Activated naive CD4-positive, alpha-beta T cell treated with anti-CD3 and anti-CD28 coated beads, Interleukin-2, amount 50 U/mL, for 16 hours (primary cell): ENCODE data around the gene IL17RE.
"Not testable (repeated sequence)": the region's sequence is repeated elsewhere in the genome, so short reads cannot be mapped to it uniquely, and the experiment has no call there.

Experiments
- DNase-seq: peaks from one replicate; pipeline ENCODE4 v3.0.0-alpha.2; 2020

The IL17RE gene

DNA sequence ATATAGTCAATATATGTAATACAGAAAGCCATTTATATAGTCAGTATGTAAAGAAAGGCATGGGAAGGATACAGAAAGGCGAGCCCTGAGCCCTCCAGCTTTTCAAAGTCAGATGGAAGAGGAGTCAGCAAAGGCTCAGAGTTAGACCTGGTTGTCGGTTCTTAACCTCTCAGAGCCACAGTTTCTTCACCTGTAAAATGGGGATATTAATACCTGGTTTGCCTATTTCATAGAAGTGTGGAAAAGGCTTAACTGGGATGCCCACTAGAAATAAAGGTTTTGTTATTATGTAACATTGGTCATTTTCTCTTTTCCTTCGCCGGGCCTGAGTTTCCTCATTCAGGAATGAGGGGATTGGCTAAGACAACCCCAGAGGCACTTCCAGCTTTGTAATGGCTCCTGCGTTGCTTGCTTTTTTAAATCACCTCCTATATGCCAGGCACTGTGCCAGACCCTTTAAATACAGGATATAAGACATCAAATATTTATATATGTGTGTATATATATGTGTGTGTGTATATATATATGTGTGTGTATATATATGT is 33.4 kb downstream of the IL17RE start:
- no peak for DNase-seq

DNA sequence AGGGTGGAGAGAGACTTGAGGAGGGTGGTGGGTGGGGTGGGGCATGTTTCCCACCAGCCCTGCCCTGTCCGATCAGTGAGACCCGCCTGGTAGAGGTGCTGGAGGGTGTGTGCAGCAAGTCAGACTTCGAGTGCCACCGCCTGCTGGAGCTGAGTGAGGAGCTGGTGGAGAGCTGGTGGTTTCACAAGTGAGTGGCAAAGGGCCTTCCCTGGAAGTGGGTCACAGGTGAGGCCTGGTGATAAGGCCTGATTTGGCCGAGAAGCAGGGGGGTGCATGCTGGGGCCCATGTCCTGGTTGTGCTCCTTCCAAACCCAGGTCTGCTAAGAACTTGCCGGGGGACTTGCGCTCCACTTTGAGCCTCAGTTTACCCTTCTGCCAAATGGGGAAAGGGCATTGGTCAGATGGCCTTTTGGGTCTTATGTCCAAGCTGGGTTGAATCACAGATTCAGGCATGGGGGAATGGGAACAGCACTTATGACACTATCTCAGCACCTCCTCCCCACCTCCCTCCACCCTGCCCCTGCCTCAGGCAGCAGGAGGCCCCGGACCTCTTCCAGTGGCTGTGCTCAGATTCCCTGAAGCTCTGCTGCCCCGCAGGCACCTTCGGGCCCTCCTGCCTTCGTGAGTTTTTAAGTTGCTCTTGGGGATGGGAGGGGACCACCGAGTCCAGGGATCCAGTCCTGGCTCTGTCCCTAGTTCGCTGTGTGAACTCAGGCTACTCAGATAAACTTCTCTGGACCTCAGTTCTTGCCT is 35.0 kb downstream of the IL17RE start:
- DNase-seq = no peak

DNA sequence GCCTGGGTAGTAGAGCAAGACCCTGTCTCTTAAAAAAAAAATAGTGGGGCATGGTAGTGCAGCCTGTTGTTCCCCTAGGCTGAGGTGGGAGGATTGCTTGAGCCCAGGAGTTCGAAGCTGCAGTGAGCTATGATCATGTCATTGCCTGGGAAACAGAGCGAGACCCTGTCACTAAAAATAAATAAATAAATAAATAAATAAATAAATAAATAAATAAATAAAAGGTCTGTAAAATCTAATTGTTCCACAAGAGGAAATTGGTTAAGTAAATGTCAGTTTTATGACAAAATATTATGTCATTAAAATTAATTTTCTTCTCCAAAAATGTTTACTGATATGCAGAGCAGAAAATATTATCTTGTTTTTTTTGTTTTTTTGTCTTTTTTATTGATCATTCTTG is 36.3 kb downstream of the IL17RE start:
- no peak for DNase-seq

DNA sequence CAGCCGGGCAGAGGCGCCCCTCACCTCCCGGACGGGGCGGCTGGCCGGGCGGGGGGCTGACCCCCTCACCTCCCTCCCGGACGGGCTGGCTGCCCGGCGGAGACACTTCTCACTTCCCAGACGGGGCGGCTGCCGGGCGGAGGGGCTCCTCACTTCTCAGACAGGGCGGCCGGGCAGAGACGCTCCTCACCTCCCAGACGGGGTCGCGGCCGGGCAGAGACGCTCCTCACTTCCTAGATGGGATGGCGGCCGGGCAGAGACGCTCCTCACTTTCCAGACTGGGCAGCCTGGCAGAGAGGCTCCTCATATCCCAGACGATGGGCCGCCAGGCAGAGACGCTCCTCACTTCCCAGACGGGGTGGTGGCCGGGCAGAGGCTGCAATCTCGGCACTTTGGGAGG is 37.3 kb downstream of the IL17RE start:
- DNase-seq = not testable (repeated sequence)

DNA sequence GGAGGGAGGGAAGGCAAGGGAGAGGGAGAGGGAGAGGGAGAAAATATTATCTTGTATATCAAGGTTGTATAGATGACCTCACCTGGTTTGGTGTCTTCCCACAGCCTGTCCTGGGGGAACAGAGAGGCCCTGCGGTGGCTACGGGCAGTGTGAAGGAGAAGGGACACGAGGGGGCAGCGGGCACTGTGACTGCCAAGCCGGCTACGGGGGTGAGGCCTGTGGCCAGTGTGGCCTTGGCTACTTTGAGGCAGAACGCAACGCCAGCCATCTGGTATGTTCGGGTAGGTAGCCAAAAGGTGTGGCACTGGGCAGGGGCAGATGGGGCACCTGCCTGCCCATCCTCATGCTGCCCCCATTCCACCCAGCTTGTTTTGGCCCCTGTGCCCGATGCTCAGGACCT is 38.1 kb downstream of the IL17RE start:
- DNase-seq = no peak

DNA sequence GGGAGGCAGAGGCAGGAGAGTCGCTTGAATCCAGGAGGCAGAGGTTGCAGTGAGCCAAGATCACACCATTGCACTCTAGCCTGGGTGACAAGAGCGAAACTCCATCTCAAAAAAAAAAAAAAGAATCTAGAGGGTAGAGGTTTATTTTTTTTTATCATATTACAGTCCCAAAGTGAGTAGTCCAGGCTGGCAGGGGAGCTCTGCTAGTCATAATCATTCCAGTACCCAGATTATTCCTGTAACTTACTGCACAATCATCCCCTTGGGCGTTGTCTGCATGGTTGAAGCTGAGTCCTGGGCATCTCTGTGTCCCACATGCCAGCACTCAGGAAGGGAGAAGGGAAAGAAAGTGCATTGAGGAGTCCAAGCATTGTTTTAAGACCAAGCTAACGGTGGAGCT is 39.5 kb downstream of the IL17RE start:
- DNase-seq = no peak

DNA sequence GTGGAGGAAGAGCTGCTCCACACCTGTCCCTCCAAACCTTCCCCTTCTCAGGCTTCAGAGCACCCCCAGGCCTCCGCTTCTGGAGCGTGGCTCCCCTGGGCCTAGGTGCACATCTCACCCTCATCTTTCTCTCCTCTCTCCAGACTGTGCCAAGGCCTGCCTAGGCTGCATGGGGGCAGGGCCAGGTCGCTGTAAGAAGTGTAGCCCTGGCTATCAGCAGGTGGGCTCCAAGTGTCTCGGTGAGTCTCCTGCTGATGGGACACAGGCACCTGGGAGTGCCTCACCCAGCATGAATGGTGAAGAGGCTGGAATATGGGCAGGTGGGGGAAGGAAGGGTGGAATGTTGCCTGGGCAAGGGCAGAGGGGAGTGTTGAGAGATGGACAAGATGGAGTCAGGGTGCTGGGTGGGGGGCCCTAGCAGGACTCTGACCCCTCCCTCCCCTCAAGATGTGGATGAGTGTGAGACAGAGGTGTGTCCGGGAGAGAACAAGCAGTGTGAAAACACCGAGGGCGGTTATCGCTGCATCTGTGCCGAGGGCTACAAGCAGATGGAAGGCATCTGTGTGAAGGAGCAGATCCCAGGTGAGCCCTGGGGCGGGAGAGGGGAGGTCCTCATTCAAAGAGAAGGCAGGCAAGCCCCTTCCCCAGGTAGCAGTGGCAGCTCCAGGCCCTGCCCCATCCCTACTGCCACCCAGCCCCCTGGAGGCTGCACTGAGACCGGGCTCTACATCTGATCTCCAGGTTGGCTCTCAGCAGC is 40.5 kb downstream of the IL17RE start:
- no peak for DNase-seq

DNA sequence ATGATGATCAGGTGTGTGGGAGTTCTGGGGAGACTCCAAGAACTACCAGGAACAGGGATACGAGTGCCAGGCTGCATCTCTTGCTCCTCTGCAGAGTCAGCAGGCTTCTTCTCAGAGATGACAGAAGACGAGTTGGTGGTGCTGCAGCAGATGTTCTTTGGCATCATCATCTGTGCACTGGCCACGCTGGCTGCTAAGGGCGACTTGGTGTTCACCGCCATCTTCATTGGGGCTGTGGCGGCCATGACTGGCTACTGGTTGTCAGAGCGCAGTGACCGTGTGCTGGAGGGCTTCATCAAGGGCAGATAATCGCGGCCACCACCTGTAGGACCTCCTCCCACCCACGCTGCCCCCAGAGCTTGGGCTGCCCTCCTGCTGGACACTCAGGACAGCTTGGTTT is 41.6 kb downstream of the IL17RE start:
- no peak for DNase-seq

DNA sequence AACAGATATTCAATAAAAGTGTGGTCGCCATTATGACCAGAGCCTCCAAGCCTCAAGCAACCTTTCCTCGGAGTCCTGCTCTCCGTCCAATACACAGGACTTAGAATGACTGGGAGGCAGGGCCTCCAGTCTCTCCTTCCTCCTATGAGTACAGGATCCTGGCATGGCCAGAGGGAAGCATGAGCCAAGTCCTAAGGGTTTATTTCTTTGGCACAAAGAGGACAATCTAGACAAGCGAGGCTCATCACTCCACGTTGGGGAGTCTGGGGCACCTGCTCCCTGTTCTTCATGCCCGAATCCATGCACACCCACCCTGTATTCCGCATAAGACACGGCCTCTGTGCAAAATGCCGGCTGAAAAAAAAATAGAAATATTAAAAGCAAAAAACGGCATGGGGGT is 42.7 kb downstream of the IL17RE start:
- DNase-seq = no peak

DNA sequence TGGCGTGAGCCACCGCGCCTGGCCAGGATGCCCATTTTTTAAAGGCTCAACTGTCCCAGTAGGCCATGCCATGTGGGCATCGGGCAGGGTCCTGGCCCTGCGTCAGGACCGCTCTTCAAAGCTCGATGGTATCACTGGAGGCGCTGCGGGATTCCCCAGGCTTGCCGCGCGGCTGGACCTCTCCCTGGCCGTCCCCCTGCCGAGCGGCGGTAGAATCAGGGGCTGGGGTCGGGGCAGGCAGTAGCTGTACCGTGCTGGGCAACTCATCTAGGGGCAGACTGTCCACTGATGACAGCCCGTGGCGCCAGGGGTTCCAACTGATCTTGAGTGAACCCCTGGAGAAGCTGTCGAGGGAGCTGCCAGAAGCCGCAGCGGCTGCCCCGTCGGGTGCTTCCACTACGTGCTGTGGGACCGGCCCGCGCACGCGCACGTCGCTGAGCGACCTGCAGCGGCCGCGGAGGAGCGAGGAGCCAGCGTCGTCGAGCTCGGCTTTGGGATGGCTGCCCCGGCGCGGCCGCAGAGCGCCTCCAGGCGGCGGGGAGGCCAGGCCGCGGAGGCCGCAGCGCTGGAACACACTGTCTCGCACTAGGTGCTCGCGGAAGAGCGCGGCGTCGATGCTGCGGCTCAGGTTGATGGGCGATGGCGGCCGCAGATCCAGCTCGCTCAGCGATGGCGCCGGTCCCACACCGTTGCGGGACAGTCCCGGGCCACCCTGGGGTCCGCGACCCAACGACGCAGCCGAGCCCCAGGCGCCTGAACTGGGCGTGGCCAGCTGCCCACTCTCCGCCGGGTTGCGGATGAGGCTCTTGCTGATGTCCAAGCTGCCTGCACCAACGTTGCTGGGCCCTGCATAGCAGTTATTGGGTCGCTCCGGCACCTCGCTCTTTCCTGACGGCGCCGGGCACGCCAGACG is 43.7 kb downstream of the IL17RE start:
- peak; percentile 84 for DNase-seq

DNA sequence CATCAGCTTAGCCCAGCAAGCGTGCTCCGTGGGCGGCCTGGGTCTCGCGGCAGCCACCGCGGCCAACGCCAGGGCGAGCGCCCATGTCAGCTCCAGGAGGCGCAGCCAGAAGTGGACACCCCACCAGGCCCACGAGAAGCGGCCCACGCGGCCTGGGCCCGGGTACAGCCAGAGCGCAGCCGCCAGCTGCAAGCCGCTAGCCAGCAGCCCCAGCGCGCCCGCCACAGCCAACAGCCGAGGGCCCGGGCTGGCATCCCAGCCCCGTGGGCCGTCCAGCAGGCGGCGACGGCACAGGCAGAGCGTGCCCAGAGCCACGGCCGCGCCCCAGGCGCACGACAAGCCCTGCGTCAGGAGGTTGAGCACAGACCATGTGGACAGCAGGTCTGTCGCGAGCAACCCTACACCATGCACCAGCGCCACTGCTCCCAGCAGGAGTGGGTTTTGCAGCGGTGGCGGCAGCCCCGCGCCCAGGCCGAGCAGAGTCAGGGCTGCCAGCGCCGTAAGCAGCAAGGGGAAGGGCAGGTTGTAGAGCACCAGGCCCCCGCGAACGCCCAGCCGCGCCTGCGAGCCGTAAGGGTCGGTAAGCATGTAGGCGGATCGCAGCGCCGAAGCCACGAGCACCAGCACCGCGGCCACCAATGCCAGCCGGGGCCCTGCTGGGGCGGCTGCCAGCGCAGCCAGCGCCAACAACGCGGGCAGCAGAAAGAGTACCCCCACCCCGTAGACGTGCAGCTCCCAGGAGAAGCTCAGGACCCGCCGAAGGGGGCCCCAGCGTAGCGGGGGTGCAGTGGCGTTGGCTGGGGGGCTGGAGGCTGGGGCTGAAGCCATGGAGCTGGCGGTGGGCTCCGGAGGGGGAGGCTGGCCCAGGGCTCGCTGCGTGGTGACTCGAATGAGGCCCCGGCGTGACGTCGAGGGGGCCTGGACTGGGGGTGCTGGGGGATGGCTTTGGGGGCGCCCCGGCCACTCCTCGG is 44.7 kb downstream of the IL17RE start:
- no peak for DNase-seq

DNA sequence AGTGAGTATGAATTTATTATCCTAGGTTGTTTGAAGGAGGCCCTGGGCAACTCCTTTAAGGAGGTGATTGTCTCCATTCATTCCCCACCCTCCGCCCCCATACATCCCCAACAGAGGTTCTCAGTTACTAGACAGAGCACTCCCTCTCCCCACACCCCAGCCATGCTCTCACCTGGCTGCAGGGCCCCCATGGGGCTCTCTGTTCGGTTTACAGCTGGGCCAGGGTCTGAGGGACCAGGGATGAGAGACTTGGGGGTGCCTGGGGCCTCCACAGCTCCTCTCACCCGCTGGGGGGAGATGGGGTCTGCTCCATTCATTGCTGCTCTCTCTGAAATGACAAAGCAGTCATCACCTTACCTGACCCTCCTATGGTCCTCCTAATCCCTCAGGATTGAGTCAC is 45.9 kb downstream of the IL17RE start:
- DNase-seq = no peak

DNA sequence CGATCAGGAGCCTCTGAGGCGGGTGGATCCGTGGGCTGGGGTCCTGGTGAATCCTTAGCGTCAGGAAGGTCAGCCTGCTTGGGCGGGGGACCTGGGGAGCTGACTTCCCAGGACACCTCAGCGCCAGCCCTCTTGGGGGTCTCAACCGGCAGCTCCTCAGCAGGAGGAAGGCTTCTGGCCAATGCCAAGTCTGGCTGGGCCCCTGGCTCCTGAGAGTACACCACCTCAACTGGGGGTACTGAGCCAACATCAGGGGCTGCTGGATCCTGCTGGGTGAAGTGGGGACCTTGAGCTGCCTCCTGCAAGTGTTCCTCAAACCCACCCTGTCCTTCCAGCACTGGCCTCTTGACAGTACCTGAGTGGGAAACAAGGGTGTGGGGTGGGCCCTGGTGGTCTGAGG is 46.5 kb downstream of the IL17RE start:
- no peak for DNase-seq

DNA sequence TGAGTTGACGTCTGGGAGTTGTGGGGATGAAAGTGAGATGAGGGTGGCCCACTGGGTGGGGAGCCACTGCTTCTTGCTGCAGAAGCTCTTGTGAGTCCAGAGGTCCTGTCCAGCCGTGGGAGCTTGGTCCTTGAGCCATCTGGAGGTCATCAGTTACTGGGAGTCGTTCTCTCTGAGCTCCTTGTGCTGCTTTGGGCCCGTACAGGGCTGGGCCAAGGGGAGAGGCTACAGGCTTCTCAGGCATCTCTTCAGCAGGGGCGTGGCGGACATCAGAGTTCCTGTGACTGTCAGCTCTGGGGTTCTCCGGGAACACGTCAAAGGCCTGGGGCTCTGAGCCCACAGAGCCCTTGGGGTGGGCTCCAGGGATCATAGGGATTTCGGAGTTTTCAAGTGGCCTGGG is 47.0 kb downstream of the IL17RE start:
- DNase-seq = no peak

DNA sequence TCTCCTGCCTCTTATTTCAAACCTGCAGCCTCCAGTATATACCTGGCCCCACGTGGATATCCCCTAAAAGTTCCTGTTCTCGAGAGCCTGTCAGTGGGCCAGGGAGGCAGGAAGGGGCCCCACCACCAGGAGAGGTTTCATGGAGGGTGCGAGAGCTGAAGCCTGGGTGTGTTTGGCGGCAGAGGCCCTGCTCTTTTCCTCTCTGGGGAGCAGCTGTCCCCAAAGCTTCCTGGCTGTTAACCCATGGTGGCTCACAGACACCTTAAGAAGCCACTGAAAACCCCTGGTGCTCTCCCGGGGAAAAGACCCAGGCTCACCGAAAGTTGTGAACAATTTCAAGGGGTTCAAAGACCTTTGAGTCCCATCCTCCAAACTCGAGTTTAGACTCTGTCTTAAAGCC is 48.5 kb downstream of the IL17RE start:
- DNase-seq = no peak

DNA sequence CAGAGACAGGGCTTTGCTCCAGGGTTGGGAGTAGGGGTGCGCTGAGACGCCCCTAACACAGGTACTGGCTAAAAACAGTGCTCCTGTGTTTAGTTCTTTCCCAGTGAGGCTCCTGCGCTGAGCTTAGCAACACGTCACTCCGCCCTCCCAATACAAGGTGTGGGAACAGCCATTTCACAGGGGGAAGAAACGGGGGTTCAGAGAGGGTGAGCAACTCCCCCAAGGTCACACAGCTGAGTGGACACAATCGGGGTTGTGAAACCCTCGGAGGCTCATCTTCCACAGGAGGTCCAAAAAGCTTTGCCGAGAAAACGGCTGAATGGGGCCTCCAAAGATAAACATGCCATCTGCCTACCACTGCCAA is 48.9 kb downstream of the IL17RE start:
- no peak for DNase-seq

DNA sequence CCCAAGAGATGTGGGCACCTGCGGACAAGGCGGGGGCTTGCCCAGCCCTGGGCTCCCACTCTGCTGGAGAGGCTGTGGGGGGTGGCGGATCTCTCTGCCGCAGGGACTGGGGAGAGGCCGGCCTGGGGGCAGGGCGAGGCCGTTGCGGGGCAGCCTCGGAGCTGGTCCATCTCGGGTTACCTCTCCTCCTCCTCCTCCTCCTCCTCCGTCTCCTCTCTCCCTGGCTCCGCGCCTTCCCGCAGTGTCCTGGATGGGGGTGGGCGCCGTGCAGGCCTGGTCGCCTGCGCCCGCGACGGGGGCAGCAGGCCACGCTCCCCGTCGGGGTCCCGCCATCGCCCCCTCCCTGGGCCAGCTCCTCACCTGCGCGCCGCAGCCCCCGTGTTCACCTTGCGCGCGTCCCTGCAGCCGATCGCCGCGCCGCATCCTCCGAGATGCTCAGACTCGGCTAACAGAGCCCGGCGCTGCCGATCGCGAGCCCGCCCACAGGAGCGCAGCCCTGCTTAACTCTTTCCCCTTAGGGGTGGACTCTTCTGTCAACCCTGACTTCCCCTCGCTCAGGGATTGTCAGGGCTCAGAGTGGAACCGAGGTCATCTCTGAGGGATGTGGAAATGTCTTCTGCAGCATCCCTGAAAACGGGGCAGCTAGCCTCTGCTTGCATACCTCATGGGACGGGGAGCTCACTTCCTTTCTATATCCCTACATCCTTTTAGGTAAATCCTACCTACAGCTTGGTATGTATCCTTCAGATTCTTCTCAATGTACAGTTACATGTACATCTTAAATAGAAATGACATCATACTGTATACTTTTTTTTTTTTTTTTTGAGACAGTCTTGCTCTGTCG is 49.5 kb downstream of the IL17RE start, which contains the start of gene PRRT3:
Gene PRRT3, minus strand, starts transcription at position 447 of the 844 bp plus-strand sequence. CDS start 2,293 bp downstream, outside the sequence.
- peak; percentile 71 for DNase-seq

DNA sequence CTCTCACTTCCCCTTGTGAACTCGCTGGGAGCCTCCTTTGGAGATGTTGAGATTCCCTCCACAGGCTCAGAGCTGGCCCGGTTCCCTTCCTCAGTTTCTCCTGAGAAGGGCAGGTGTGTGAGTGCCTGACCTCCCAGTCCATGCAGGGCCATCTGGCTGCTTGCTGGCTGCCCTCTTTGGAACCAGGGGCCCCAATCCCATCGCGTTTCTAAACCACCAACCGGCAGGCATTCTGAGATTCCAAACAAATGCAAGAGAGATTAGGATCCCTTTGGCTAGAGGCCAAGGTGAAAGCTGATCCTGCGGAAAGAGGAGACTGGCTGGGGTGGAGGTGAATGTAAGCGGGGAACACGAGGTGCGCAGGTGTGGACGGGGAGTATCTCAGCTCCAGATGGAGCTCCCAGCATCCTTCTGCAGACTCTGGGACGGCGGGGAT is 52.4 kb downstream of the IL17RE start:
- DNase-seq = no peak

DNA sequence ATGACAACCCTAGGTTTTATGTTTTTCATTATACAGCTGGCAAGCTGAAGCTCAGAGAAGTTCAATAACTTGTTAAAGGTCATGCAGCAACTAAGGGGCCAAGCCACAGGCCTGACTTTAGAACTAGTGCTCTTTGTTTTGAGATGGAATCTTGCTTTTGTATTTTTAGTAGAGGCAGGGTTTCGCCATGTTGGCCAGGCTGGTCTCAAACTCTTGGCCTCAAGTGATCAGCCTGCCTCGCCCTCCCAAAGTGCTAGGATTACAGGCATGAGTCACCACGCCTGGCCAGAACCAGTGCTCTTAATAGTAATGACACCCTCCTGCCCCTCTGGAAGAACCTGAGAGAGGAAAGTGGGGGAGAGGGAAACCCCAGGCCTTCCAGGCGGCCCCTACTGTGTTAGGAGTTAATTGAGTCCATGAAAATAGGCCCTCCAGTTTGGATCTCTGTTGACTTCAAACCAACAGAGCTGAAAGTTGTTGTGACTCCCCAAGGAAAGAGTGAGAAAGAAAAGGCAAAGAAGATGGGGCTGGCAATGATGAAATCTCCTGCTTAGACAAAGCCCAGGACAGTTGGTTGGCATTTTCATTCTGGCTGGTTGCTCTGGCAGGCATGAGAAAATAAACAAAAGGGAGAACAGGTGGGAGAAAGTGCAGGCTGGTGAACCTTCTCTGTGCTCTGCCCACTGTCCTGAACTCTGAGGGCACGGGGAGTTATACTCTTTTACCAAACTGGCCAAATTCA is 53.1 kb downstream of the IL17RE start:
- DNase-seq = no peak

DNA sequence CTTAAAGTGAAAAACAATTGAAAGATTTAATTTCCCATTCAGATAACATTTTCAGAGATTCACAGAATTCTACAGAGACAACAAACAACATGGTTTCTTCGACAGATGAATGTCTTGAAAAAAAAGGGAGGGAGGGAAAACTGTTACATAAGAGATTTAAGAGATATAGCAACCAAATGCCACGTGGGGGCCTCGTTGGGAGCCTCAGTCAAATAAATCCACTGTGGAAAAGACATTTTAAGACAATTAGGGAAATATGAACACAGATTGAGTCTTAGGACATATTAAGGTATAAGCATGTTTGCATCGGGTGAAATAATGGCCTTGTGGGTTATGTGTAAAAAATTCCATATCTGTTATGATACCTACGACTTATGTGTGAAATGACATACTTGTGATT is 54.6 kb downstream of the IL17RE start:
- no peak for DNase-seq
